Breast epithelium (tissue), 4 donors: ENCODE measurements around the gene LIN28B. TPM values are rescaled to one million over a fixed set of nuclear protein-coding genes. Genes with fewer than 3 reads are reported as not detected.

Experiments used
- DNase-seq, 2 donors: peaks; one replicate each; pipeline ENCODE4 v3.0.0-alpha.2; 2019; ENCODE audit warnings: low spot score in 2 of 2
- H3K27ac ChIP-seq, 2 donors: fragments of 200-600 bp; sonication (generic) in 1 of 2; one replicate each; pipeline ENCODE4 v1.5.1; 2016 to 2019; ENCODE audit warnings: mild to moderate bottlenecking in 1 of 2
- H3K27me3 ChIP-seq, 2 donors: fragments of 200-600 bp; sonication (generic) in 1 of 2; one replicate each; pipeline versions ENCODE4 v1.5.1 to v1.6.0; 2017 to 2019; ENCODE audit warnings: control low read depth in 1 of 2, mild to moderate bottlenecking in 1 of 2
- H3K36me3 ChIP-seq: fragments of 200-600 bp; one replicate; pipeline ENCODE4 v1.5.1; 2019
- H3K4me1 ChIP-seq, 2 donors: fragments of 200-600 bp; sonication (generic); one replicate each; pipeline ENCODE4 v1.5.1; 2016 to 2019; ENCODE audit warnings: control low read depth in 1 of 2
- H3K4me3 ChIP-seq, 3 donors: fragments of 200-600 bp; sonication (generic); 1 replicate in 2 of 3; 2 replicates in 1 of 3; pipeline ENCODE4 v1.5.1; 2016 to 2019; ENCODE audit warnings: mild to moderate bottlenecking in 3 of 3, moderate library complexity in 2 of 3
- H3K9me3 ChIP-seq, 2 donors: fragments of 200-600 bp; sonication (generic) in 1 of 2; one replicate each; pipeline ENCODE4 v1.5.1; 2016 to 2019; ENCODE audit warnings: control low read depth in 1 of 2
- POLR2A ChIP-seq: fragments of 450-650 bp; IDR thresholded peaks from one replicate; pipeline ENCODE4 v1.6.1; 2016; ENCODE audit warnings: antibody characterized with exemption, mild to moderate bottlenecking, moderate library complexity
- POLR2AphosphoS5 ChIP-seq, 3 donors: sonication (generic); formaldehyde crosslinking; IDR thresholded peaks; one replicate each; pipeline ENCODE4 v1.6.1; 2017; ENCODE audit warnings: antibody characterized with exemption in 3 of 3
- intact Hi-C: fragments of 100-400 bp; cut with DNase I; formaldehyde crosslinking; loops from one replicate; pipeline ENCODE4 v1.15.1; 2023; ENCODE audit warnings: low total_unique reads
- total RNA-seq, 3 donors: library from RNA; depleted of rRNA; stranded (reverse); fragments of >200 nt; gene quantifications; one replicate each; pipeline ENCODE4 v1.1.0, GENCODE V29; 2016
- TF ChIP-seq, protein P1 (sequence below), 3 donors: fragments of 450-650 bp; IDR thresholded peaks; one replicate each; pipeline ENCODE4 v1.5.1; 2016 to 2017; ENCODE audit warnings: antibody characterized with exemption in 3 of 3, mild to moderate bottlenecking in 3 of 3, moderate library complexity in 3 of 3

The LIN28B gene
- total RNA-seq, 3 donors from 2014 or later = not detected

DNA sequence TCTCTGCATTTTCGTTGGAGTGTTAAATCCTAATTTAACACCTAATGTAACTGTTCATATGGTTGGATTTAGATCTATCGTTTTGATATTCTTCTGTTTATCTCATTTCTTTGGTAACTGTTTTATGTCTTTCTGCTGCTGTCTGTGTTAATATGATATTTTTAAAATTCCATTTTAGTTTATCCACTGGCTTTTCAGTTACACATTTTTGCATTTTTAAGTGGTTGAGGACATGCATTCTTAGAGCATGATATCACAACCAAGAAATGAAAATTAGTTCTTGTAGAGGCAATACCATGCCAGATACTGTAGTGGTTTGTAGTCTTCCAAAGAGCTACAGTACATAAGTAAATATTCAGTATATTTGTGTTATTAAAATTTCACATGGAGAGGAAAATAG lies 58.6 kb downstream of the LIN28B start:
- TF ChIP-seq, protein P1, sequence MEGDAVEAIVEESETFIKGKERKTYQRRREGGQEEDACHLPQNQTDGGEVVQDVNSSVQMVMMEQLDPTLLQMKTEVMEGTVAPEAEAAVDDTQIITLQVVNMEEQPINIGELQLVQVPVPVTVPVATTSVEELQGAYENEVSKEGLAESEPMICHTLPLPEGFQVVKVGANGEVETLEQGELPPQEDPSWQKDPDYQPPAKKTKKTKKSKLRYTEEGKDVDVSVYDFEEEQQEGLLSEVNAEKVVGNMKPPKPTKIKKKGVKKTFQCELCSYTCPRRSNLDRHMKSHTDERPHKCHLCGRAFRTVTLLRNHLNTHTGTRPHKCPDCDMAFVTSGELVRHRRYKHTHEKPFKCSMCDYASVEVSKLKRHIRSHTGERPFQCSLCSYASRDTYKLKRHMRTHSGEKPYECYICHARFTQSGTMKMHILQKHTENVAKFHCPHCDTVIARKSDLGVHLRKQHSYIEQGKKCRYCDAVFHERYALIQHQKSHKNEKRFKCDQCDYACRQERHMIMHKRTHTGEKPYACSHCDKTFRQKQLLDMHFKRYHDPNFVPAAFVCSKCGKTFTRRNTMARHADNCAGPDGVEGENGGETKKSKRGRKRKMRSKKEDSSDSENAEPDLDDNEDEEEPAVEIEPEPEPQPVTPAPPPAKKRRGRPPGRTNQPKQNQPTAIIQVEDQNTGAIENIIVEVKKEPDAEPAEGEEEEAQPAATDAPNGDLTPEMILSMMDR (IDR thresholded peaks at IDR 0.05) = no peak
- TF ChIP-seq POLR2AphosphoS5 (IDR thresholded peaks at IDR 0.05) (no peak), POLR2A (no peak)
- intact Hi-C loops = no loop called here

DNA sequence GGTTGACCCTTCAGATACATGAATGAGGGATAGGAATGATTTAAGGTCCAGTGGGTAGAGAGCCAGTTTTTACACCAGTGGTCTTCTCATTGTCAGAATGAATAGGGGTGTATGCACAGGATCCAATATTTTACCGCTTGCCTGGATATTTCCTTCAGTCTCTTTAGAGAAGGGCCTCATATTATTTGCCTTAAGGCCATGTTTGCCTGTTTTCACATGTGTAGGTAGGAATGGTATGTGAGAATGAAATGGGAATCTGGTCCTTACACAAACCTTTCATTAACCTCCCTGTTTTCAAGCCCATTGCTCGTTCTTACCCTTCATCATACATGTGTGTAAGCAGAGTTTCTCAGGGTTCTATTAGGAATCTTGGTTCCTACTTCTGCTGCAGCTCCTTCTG lies 62.4 kb downstream of the LIN28B start:
- TF ChIP-seq, protein P1 (IDR thresholded peaks at IDR 0.05) = no peak
- TF ChIP-seq POLR2AphosphoS5 (IDR thresholded peaks at IDR 0.05) (no peak), POLR2A (no peak)
- Histone ChIP-seq H3K27ac (no peak overlapping the region), H3K36me3 (no peaks in the 10 kb centered on the region), H3K4me3 (no peak overlapping the region), H3K9me3 (no peaks in the 10 kb centered on the region), H3K4me1 (no peaks in the 10 kb centered on the region), H3K27me3 (no peaks in the 10 kb centered on the region)
- intact Hi-C loops = no loop called here
- no peak for DNase-seq

More for the DNA sequence above, 58.6 kb downstream of the LIN28B start:
- DNase-seq = no peak
- Histone ChIP-seq H3K4me3 (no peak overlapping the region), H3K27me3 (no peaks in the 10 kb centered on the region), H3K4me1 (no peaks in the 10 kb centered on the region), H3K9me3 (no peaks in the 10 kb centered on the region), H3K36me3 (no peaks in the 10 kb centered on the region), H3K27ac (no peak overlapping the region)

DNA sequence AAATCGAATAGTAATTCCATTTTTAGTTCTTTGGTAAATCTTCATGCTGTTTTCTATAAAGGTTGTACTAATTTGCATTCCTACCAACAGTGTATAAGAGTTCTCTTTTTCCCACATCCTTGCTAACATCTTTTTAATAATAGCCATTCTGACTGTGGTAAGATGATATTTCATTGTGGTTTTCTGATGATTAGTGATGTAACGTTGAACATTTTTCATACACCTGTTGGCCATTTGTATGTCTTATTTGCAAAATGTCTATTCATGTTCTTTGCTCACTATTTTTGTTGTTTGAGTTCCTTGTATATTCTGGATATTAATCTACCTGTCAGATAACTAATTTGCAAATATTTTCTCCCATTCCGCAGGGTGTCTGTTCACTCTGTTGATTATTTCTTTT lies 64.5 kb downstream of the LIN28B start:
- Histone ChIP-seq H3K9me3 (no peaks in the 10 kb centered on the region), H3K36me3 (no peaks in the 10 kb centered on the region), H3K4me1 (no peaks in the 10 kb centered on the region), H3K4me3 (no peak overlapping the region), H3K27ac (no peak overlapping the region), H3K27me3 (no peaks in the 10 kb centered on the region)
- no peak for TF ChIP-seq POLR2AphosphoS5 (IDR thresholded peaks at IDR 0.05)
- no peak for TF ChIP-seq POLR2A
- TF ChIP-seq, protein P1 (IDR thresholded peaks at IDR 0.05) = no peak
- intact Hi-C loops = no loop called here
- no peak for DNase-seq

DNA sequence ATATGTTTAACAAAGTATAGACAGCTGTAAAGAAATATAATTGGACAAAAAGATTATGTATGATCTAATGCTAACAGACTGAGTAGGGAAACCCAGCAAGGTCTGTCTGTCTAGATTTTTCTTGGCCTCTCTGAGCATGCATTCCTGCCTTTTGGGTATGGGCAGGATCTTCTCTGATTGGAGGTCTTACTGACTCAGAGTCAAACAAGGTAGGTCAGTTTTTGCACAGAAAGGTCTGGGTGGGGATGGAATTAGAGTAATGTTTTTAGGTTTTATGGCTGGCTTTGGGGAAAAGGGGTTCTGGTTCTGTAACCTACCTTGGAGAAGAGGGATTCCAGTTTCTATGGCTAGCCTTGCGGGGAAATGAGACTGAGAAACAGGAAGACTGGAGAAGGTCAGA lies 65.5 kb downstream of the LIN28B start:
- H3K9me3 ChIP-seq = no peaks in the 10 kb centered on the region
- DNase-seq = no peak
- H3K27me3 ChIP-seq = no peaks in the 10 kb centered on the region
- intact Hi-C loops = no loop called here
- H3K4me3 ChIP-seq = no peak overlapping the region
- H3K27ac ChIP-seq = no peak overlapping the region
- H3K36me3 ChIP-seq = no peaks in the 10 kb centered on the region
- H3K4me1 ChIP-seq = no peaks in the 10 kb centered on the region
- TF ChIP-seq POLR2A = no peak
- TF ChIP-seq, protein P1 (IDR thresholded peaks at IDR 0.05) = no peak
- TF ChIP-seq POLR2AphosphoS5 (IDR thresholded peaks at IDR 0.05) = no peak

DNA sequence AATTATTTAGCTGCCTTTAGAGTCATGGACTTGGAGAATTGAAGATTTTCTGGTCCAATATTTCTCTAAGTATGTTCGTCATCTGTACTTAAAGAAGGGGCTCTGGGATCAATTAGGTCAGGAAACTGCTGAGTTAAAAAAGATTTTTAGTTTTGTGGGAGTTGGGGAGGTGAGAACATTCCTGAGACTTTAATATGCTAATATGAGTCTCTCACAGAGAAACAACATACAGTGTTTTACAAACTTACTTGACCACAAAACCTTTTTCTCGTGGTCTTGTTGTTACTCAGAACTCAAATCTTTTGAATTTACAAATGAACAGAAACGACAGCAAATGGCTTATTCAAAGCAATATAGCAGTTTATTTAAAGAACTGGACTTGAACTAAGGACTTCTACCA lies 67.9 kb downstream of the LIN28B start:
- H3K27ac ChIP-seq = no peak overlapping the region
- intact Hi-C loops = no loop called here
- H3K4me1 ChIP-seq = no peaks in the 10 kb centered on the region
- no peaks in the 10 kb centered on the region for H3K27me3 ChIP-seq
- no peak overlapping the region for H3K4me3 ChIP-seq
- H3K36me3 ChIP-seq = no peaks in the 10 kb centered on the region
- DNase-seq = no peak
- TF ChIP-seq POLR2A = no peak
- TF ChIP-seq, protein P1 (IDR thresholded peaks at IDR 0.05) = no peak
- TF ChIP-seq POLR2AphosphoS5 (IDR thresholded peaks at IDR 0.05) = no peak
- H3K9me3 ChIP-seq = no peaks in the 10 kb centered on the region
